ENCODE measurements around the gene CDK17. TPM values are rescaled to one million over a fixed set of nuclear protein-coding genes. Genes with fewer than 3 reads are reported as not detected.

The CDK17 gene
- total and polyA plus RNA-seq, 9 of the 15 experiments (the other 6 are each of a cell fraction or from before 2014, with no cell fraction given): 4.8 to 39.3 (median 21.6) TPM

GRCh38 chr12:96294831-96295230 is 105.4 kb downstream of the CDK17 start:
- Histone ChIP-seq H3K4me2 (ENCODE audit: insufficient read depth, low read length) (no peak overlapping the region), H3K4me1 (replicated peaks in 1 of 2; ENCODE audit: control insufficient read depth in 2 of 2, insufficient read depth in 2 of 2, low read length in 2 of 2) (no peaks in the 10 kb centered on the region), H2AFZ (ENCODE audit: low read depth, low read length) (no peak overlapping the region), H3K9me3 (replicated peaks; ENCODE audit: control insufficient read depth, insufficient read depth, low read depth, low read length) (no peaks in the 10 kb centered on the region), H4K20me1 (replicated peaks; ENCODE audit: control insufficient read depth, insufficient read depth, low read length) (no peaks in the 10 kb centered on the region), H3K27ac (ENCODE audit: extremely low read depth, low read depth, low read length) (no peak overlapping the region), H3K4me3 (no peak overlapping the region), H3K9me1 (ENCODE audit: control insufficient read depth, insufficient read depth, low read length) (no peaks in the 10 kb centered on the region), H3K9ac (ENCODE audit: insufficient read depth in 1 of 2, low read depth in 2 of 2, low read length in 2 of 2) (no peak overlapping the region), H3K36me3 (ENCODE audit: control insufficient read depth, insufficient read depth, low read length) (peaks cover 51% of the 10 kb centered on the region), H3K79me2 (ENCODE audit: control insufficient read depth, insufficient read depth, low read length) (no peaks in the 10 kb centered on the region), H3K27me3 (ENCODE audit: control insufficient read depth in 2 of 2, insufficient read depth in 2 of 2, low read length in 2 of 2) (no peaks in the 10 kb centered on the region)
- DNase-seq (ENCODE audit: extremely low read depth in 1 of 4, low spot score in 3 of 4) (no peak), ATAC-seq (no peak), FAIRE-seq (no peak)
- ChIA-PET POLR2A (interaction anchor here (1.0 kb wide), 1 partner anchor 105 kb away, joined by 3 read pairs; the partner anchor contains the start of gene CDK17), CTCF (ENCODE audit: low intra/inter-chr PET ratio) (no interaction called here)
- intact Hi-C loops (cut with micrococcal nuclease): no loop called here
- BruUV-seq (replicated peaks): no TSS peak
- in situ Hi-C loops (cut with MboI): no loop called here
- 67% methylated on average over 3 of the region's 3 CpGs for WGBS (ENCODE audit: insufficient coverage, low coverage, missing lambda C conversion rate)
- peak; percentile 51; the same call in 1 of the 2 replicates for TF ChIP-seq NFIC (IDR thresholded peaks at IDR 0.05)
- no peak for TF ChIP-seq ATF7 (IDR thresholded peaks at IDR 0.05)

GRCh38 chr12:96293093-96293492 is 107.1 kb downstream of the CDK17 start:
- no peaks in the 10 kb centered on the region for H3K9me1 ChIP-seq (ENCODE audit: control insufficient read depth, insufficient read depth, low read length)
- BruUV-seq (replicated peaks): no TSS peak
- H3K9me3 ChIP-seq (replicated peaks; ENCODE audit: control insufficient read depth, insufficient read depth, low read depth, low read length): no peaks in the 10 kb centered on the region
- peak; percentile 42; the same call in 1 of the 2 replicates for TF ChIP-seq ZNF121 (CRISPR knock-in tag; conservative IDR thresholded peaks at IDR 0.05)
- TF ChIP-seq BHLHE40 (IDR thresholded peaks at IDR 0.05; ENCODE audit: low read length): no peak
- peak; percentile 21 for TF ChIP-seq RBM25 (IDR thresholded peaks at IDR 0.05; ENCODE audit: low read depth, low read length, severe bottlenecking)
- no peaks in the 10 kb centered on the region for H3K79me2 ChIP-seq (ENCODE audit: control insufficient read depth, insufficient read depth, low read length)
- in situ Hi-C loops (cut with MboI) (no loop called here), intact Hi-C loops (cut with micrococcal nuclease) (no loop called here)
- CTCF ChIA-PET (ENCODE audit: low intra/inter-chr PET ratio): interaction anchor here (0.7 kb wide), 1 partner anchor 11 kb away, joined by 3 read pairs; no protein-coding TSS in a partner anchor
- no peak overlapping the region for H3K4me3 ChIP-seq
- peaks cover 63% of the 10 kb centered on the region for H3K36me3 ChIP-seq (ENCODE audit: control insufficient read depth, insufficient read depth, low read length)
- no peaks in the 10 kb centered on the region for H3K4me1 ChIP-seq (replicated peaks in 1 of 2; ENCODE audit: control insufficient read depth in 2 of 2, insufficient read depth in 2 of 2, low read length in 2 of 2)
- H3K27me3 ChIP-seq (ENCODE audit: control insufficient read depth in 2 of 2, insufficient read depth in 2 of 2, low read length in 2 of 2): no peaks in the 10 kb centered on the region
- FAIRE-seq: no peak
- no peak overlapping the region for H2AFZ ChIP-seq (ENCODE audit: low read depth, low read length)
- no peak overlapping the region for H3K4me2 ChIP-seq (ENCODE audit: insufficient read depth, low read length)
- POLR2A ChIA-PET: no interaction called here
- H3K9ac ChIP-seq (ENCODE audit: insufficient read depth in 1 of 2, low read depth in 2 of 2, low read length in 2 of 2): no peak overlapping the region
- WGBS (ENCODE audit: insufficient coverage, low coverage, missing lambda C conversion rate): 100% methylated on average over 2 of the region's 2 CpGs
- ATAC-seq: no peak
- DNase-seq (ENCODE audit: extremely low read depth in 1 of 4, low spot score in 3 of 4): no peak
- H3K27ac ChIP-seq (ENCODE audit: extremely low read depth, low read depth, low read length): no peak overlapping the region
- H4K20me1 ChIP-seq (replicated peaks; ENCODE audit: control insufficient read depth, insufficient read depth, low read length): no peaks in the 10 kb centered on the region

Measured in K562 (cell line).